ENCODE data around the gene KRT17.
"Not testable (repeated sequence)": the region's sequence is repeated elsewhere in the genome, so short reads cannot be mapped to it uniquely, and the experiment has no call there.

KRT17 gene

GRCh38 chr17:41633556-41634199, 9.3 kb upstream of the KRT17 start:
- peak; percentile 8 for DNase-seq

GRCh38 chr17:41632482-41633105, 8.2 kb upstream of the KRT17 start:
- DNase-seq, result no peak

DNA sequence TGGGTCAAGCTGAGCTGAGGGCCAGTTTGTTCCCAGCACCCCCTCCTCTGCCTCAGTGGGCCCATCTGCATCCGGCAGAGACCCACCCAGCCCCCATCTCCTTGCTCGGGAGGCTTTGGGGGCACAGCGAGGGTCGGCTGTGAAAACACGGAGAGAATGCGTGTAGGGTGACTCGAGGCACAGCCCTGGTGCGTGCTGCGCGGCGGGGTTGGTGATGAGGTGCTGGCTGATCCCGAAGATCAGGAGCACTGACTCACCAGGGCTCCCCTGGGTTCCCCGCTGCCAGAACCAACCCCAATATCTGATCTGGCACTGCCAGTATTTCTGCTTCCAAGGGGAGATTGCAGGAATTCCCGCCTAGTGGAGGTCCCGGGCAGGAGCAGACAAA, 7.5 kb upstream of the KRT17 start:
- no peak for DNase-seq

- no peak for DNase-seq
Measured at GRCh38 chr17:41631025-41631897, 6.9 kb upstream of the KRT17 start.

DNA sequence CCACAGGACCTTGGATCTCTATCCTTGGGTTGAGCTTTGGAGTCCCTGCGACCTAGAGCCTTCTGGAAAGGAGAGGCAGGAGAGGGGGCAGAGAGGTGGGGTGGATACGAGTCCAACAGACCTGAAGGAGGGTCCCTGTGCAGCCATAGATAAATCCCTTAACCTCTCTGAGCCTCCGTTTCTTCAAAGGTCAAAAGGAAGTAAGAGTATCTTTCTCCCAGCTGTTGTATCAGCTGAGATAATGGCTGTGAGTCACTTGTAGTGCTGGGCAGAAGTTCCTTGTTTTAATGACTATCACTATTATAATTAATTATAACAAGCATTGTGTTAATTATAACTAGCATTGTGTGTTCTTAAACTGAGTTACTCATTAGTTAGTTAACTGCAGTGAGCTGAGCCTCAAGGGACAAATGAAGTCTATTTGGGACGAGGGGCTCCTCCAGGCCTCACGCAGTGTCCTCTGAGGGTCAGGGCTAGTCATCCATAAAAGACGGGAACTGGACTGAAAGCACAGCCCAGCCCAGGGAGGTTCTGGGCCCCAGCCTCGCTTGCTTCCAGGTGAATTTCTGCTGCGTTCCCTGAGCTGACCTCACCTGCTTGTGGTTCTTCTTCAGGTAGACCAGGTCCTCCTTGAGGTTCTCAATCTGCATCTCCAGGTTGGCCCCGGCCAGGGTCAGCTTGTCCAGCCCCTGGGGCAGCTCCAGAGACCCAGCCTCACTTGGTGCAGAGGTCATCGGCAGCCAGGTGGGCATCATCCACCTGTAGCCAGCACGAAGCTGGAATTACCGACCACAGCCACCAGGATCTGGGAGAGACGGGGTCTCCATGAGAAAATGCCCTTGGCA, 5.7 kb upstream of the KRT17 start:
- no peak for DNase-seq

- DNase-seq, result no peak
Measured at GRCh38 chr17:41629316-41629715, 4.9 kb upstream of the KRT17 start.

DNA sequence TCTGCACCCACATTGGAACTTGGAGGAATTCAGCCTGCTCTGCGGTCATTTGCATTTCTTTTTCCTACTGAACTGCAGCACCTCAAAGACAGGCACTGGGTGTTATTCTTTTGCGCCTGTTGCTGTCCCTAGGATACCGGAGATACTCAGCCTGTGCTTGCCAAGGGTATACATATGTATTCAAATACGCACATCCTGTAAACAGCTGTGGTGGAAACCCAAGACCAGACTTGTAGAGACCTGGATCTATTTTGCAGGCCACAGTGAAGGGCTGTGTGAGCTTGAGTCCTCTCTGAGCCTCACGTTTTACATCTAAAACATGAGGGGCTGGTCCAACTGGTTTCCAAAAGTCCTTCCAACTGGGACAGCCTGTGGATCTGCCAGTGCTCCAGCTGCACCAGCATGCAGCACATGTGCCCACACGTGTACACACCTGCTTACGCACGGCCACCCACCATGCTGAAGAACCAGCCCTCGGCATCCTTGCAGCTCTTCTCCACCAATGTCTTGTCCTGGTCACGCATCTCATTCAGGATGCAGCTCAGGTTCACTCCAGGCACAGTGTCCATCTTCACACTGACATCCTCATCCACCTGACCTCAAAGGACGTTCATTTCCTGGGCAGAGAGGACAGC, 4.4 kb upstream of the KRT17 start:
- not testable (repeated sequence) for DNase-seq

DNA sequence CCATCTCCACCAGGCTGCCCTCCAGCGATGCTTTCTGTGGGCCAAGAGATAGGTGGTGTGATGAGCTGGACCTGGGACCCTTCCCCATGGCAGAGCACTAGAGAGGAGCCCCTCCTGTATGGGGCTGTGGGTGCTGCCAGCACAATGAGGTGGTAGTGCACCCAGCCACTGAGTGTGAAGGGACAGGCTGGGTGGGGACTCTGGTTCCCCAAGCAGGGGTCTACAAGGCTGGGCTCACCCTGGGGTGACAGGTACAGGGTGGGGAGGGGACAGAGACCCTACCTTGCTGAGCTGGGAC, 3.6 kb upstream of the KRT17 start:
- not testable (repeated sequence) for DNase-seq

- DNase-seq, result no peak
Measured at GRCh38 chr17:41627316-41628072, 3.1 kb upstream of the KRT17 start.

DNA sequence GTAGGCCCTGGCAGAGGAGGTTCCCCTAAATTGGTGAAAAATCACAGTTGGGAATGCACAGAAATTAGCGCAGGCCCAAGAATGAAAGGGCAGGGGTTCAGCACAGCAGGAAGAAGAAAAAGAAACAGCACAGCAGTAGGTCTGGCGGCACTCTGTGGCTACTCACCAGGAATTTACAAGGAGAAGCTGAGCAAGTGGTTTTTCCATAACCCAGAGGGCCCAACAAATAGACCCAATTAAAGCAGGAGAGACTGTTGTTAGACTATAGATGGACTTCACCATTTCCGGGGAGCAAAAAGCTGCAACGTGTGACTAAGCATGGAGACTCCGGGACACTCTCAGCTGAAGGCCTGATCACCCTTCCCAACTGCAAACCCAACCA, 2.5 kb upstream of the KRT17 start:
- not testable (repeated sequence) for DNase-seq

DNA sequence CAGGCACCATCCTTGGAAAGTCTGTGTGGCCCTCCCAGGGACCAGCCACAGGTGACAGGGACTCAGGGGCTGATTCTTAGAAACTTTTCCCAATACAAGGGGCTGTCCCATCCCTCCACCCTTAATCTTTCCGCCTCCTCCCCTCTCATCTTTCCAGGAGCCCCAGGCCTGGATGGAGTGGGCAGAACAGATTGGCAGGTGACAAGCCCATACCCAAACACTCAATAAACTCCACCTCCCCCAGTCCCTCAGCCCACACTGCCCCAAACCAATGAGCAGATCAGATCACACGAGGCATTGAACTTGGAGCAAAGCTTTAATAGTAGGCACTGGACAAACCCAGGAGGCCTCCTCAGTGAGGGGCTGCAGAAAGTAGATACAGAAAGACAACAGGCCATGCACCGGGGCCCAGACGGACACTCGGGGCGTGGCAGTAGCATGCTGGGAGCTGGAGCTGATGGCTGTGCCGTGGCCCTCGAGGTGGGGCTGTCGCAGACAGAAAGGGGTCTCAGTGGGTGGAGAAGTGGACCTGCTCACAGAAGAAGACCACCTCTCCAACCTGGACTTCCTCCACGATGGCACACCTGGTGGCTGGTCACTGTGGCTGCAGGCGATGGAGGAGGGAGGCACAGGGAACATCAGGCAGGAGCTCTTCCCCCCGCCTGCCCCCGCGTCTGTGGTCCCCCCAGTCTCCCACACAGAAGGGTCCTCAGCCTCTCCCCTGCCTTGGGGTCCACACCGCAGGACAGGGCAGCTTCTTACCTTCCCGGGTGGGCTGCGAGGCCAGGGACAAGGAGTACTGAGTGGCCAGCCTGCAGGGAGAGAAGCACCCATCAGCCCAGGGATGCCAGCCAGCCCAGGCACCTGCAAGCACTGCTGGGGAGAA, 1.9 kb upstream of the KRT17 start:
- DNase-seq, result not testable (repeated sequence)

DNA sequence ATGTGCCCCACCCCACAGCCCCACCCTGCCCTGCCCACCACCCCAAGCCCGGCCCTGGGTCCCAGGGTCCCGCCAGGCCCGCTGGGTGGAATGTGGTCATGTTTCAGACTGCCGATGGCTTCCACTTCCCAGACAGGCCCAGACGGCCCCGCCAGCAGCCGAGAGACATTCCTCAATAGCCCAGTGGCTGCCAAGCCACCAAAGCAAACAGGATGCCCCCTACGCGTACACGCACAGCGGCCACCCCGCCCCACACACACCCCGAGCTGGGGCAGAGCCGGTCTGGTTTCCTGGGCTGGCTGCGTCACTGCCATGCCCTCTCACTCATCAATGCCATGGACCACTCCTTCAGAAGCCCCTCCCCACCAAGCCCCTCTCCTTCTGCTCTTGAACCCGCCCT, 1.2 kb upstream of the KRT17 start:
- DNase-seq, result no peak

DNA sequence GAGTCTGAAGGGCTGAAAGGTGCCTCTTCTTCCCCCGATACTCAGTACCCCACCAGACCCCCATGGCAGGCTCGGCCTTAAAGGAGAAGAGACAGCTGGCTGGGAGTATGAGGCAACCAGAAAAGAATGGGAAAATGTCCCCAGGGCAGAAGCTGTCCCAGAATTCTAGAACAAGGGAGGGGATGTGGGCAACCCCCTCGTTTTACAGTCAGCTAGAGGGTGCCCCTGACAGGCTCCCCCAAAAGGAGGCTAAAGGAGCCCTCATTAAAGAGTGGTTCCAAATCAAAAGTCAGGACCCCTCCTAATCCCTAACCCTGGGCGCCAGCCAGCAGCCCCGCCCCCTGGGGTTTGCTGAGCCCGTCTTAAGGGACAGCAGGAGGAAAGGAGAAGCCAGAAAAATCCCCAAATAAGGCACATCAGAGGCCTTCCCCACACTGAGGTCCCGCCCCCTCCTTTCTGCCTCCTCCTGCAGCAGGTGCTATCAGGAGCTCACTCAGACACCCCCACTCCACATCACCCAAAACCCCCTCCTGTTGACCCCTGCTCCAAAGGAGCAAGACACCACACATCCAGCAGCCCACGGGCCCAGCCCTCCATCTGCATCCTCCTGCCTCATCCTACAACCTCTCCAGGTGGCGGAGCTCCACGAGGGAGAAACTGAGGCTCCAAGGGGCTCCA, 1.1 kb downstream of the KRT17 start:
- not testable (repeated sequence) for DNase-seq

DNA sequence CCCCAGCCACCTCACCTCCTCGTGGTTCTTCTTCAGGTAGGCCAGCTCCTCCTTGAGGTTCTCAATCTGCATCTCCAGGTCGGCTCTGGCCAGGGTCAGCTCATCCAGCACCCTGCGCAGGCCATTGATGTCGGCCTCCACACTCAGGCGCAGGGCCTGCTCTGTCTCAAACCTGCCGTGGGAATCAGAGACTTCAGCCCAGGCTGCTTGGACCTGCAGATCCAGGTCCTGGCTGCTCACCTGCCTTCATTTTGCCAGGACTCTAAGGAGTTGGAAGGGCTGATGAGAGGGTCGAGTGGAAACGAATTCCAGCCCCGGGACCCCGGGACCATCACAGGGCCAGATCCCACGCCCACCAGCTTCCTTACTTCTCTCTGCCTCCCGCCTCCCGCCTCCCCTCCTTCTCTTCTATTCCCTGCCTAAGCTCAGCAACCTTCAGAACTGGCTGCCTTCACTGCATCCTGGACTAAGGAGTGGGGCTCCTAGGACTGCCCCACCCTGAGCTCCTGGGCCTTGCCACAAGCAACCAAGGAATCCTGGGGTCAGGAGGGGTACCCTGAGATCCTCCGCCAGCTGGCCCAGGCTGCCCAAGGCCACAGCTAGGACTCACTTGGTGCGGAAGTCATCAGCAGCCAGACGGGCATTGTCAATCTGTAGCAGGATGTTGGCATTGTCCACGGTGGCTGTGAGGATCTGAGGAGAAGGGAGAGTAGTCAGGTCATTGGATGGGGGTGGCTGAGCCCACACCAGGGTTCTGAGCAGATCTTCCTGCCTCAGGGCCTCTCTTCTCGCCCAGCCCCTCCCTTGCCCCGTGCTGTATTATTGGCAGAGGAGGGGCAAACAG, 1.8 kb downstream of the KRT17 start:
- DNase-seq, result not testable (repeated sequence)

DNA sequence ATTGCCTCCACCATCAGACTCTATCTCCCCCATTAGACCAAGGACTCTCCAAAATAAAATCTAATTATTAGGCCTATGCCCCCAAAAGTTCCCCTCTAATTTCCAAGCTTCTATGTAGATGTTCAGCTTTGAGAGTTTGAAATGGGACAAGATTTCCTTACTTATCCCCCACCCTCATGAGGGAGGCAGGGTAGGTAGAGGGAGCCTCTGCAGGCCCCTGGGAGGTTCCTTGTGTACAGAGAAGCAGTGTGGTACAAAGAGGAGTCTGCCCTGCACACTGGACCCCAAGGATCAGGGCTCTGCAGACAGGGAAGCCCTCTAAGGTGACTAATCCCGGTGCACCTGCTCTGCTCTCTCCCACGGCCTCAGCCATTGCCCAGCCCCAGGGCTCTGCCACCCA, 2.5 kb downstream of the KRT17 start:
- no peak for DNase-seq

DNA sequence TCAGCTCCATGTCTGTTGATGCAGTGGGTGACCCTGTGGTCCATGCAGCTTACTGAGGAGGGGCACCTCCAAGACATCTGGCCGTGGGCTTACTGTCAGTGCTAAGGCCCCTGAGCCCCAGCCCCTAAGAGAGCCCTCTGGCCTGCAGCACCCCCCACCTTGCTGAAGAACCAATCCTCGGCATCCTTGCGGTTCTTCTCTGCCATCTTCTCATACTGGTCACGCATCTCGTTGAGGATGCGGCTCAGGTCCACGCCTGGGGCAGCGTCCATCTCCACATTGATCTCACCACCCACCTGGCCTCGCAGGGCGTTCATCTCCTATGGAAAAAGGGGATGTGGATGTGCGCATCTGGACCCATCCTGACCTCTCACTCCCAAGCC, 2.9 kb downstream of the KRT17 start:
- DNase-seq, result not testable (repeated sequence)

DNA sequence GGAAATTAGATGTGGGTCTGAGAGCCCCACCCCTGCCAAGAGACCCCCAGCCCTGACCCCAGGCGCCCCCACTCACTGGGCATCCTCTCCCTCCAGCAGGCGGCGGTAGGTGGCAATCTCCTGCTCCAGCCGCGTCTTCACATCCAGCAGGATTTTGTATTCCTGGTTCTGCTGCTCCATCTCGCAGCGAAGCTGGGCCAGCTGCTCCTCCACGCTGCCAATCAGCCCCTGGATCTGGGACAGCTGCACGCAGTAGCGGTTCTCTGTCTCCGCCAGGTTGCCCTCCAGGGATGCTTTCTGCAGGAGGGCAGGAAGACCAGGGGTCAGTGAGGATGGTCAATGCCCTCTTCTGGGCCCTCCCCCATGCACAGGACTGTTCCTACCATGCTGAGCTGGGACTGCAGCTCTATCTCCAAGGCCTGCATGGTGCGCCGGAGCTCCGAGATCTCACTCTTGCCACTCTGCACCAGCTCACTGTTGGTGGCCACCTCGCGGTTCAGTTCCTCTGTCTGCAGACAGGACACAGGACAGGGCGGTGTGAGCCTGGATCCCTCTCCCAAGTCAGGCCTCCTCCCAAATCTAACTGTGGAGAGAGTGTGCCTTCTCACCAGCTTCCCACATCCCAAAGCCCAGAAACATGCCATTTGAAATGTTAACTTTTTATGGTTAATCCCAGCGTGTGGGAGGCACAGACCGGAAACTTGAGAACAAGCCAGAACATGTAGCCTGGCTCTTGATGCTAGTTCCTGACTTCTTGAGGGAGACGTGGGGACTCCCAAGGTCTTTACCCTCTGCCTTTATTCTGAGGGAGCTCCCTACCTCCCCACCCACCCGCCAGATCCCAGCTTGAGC, 3.6 kb downstream of the KRT17 start:
- DNase-seq, result no peak

DNA sequence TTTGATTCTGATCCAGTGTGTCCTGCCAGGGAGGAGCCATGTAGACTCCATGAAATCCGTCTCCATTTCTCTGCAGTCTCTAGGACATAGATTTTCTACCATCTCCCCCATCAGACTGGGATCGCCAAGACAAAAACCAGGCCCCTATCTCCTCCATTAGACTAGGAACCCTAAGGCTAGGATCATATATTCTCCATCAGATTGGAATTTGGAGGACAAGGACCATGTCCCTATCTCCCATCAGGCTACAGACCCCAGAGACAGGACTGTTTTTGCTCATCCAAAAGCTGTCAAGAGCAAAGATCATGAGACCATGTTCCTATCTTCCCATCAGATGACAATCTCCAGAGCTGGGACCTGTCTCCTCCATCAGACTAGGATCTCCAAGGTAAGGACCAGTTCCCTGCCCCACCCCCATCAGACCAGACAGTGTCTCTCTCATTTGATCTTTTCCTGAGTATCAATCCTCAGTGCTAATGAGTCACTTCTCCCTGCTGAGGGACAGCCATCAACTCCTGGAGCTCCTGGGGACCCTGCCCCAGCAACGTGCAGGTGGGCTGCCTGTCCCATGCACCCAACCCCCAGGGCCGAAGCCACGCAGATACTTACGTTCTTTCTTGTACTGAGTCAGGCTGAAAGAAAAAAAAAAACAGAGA, 4.3 kb downstream of the KRT17 start:
- not testable (repeated sequence) for DNase-seq
